H1 (cell line): ENCODE results near the gene MACROD1. TPM values are rescaled to one million over a fixed set of nuclear protein-coding genes. Genes with fewer than 3 reads are reported as not detected.

Source experiments
- CTCF ChIA-PET: fragments of 300-600 bp; sonication (Branson Sonifier 250); formaldehyde crosslinking; loops from one replicate; lab custom pipeline; 2021; ENCODE audit not compliant: partially characterized antibody; lab: Charles Lee
- POLR2A ChIA-PET: fragments of 300-600 bp; sonication (Branson Sonifier 250); formaldehyde crosslinking; loops from one replicate; lab custom pipeline; 2021; ENCODE audit warnings: inconsistent platforms; ENCODE audit not compliant: partially characterized antibody; lab: Charles Lee
- DNase-seq, 2 experiments: peaks; one replicate each; pipeline versions ENCODE4 v3.0.0 to v3.0.0-alpha.2; 2010 to 2022; ENCODE audit warnings: low spot score in 2 of 2, low read depth in 1 of 2, mixed read lengths in 1 of 2
- FAIRE-seq: peaks from 2 replicates; lab custom pipeline; 2011; peaks lifted over from hg19 to GRCh38; lab: Jason Lieb, UNC
- H2AFZ ChIP-seq: 2 replicates; pipeline ENCODE4 v1.8.1; 2012; ENCODE audit warnings: low read length, inconsistent platforms
- H2AK5ac ChIP-seq: 2 replicates; pipeline ENCODE4 v1.6.1; 2013; ENCODE audit warnings: low read depth, low read length
- H2BK120ac ChIP-seq: replicated peaks from 2 replicates; pipeline ENCODE3; 2013; ENCODE audit warnings: low read depth, low read length, inconsistent platforms
- H2BK12ac ChIP-seq: 2 replicates; pipeline ENCODE4 v1.6.1; 2013; ENCODE audit warnings: low read depth, low read length
- H2BK15ac ChIP-seq: 2 replicates; pipeline ENCODE4 v1.6.1; 2013; ENCODE audit warnings: low read length
- H2BK20ac ChIP-seq: 2 replicates; pipeline ENCODE4 v1.6.1; 2013; ENCODE audit warnings: low read length
- H2BK5ac ChIP-seq: 2 replicates; pipeline ENCODE4 v1.6.1; 2013; ENCODE audit warnings: low read depth, low read length
- H3K14ac ChIP-seq: 2 replicates; pipeline ENCODE4 v1.6.1; 2013; ENCODE audit warnings: inconsistent platforms; ENCODE audit not compliant: insufficient read length
- H3K18ac ChIP-seq: 2 replicates; pipeline ENCODE4 v1.6.1; 2013; ENCODE audit warnings: low read length; ENCODE audit errors: extremely low read depth
- H3K23ac ChIP-seq: 2 replicates; pipeline ENCODE4 v1.6.1; 2013; ENCODE audit warnings: inconsistent platforms; ENCODE audit not compliant: insufficient read length
- H3K23me2 ChIP-seq: 2 replicates; pipeline ENCODE4 v1.6.1; 2013; ENCODE audit warnings: low read depth, low read length
- H3K27ac ChIP-seq: 2 replicates; pipeline ENCODE4 v1.6.1; 2011; ENCODE audit warnings: low read depth, low read length, inconsistent platforms
- H3K27me3 ChIP-seq, 4 experiments: replicated peaks in 1 of 4; 1 replicate in 1 of 4; 2 replicates in 3 of 4; pipeline versions ENCODE4 v1.6.1 to v1.8.1; 2011 to 2013; ENCODE audit warnings: low read length in 3 of 4, mild to moderate bottlenecking in 3 of 4, inconsistent platforms in 2 of 4, mixed read lengths in 2 of 4, moderate library complexity in 1 of 4; ENCODE audit not compliant: control insufficient read depth in 3 of 4, insufficient read depth in 3 of 4; ENCODE audit errors: extremely low read depth in 1 of 4
- H3K36me3 ChIP-seq, 4 experiments: 2 replicates each; pipeline versions ENCODE4 v1.6.1 to v1.8.1; 2011 to 2013; ENCODE audit warnings: mild to moderate bottlenecking in 4 of 4, low read length in 3 of 4, moderate library complexity in 2 of 4, control low read depth in 1 of 4, inconsistent platforms in 1 of 4; ENCODE audit not compliant: insufficient read depth in 4 of 4, control insufficient read depth in 2 of 4
- H3K4ac ChIP-seq: replicated peaks from 2 replicates; pipeline ENCODE3; 2013; ENCODE audit warnings: low read length, low read depth, mixed read lengths, inconsistent platforms; ENCODE audit not compliant: insufficient read length
- H3K4me1 ChIP-seq, 4 experiments: replicated peaks in 1 of 4; 1 replicate in 1 of 4; 2 replicates in 3 of 4; pipeline versions ENCODE4 v1.6.1 to v1.8.1; 2011 to 2013; ENCODE audit warnings: low read length in 3 of 4, inconsistent platforms in 2 of 4, mixed read lengths in 1 of 4; ENCODE audit not compliant: insufficient read depth in 4 of 4, control insufficient read depth in 3 of 4
- H3K4me2 ChIP-seq, 2 experiments: 2 replicates each; pipeline versions ENCODE4 v1.6.1 to v1.8.1; 2011 to 2013; ENCODE audit warnings: low read depth in 2 of 2, low read length in 2 of 2, control low read depth in 1 of 2, inconsistent platforms in 1 of 2, mild to moderate bottlenecking in 1 of 2; ENCODE audit not compliant: insufficient read depth in 1 of 2
- H3K4me3 ChIP-seq, 4 experiments: fragments of 200-600, 300-600 bp in 1 of 4; sonication (generic), shearing (Covaris generic), sonication (Bioruptor Twin) in 1 of 4; 2 replicates each; pipeline versions ENCODE4 v1.5.1 to v1.8.1; 2011 to 2016; ENCODE audit warnings: low read length in 4 of 4, low read depth in 3 of 4, control low read depth in 2 of 4, inconsistent platforms in 2 of 4, mild to moderate bottlenecking in 2 of 4, mixed read lengths in 1 of 4, moderate library complexity in 1 of 4; ENCODE audit not compliant: insufficient read depth in 2 of 4; ENCODE audit errors: extremely low read depth in 1 of 4
- H3K56ac ChIP-seq: replicated peaks from 2 replicates; pipeline ENCODE3; 2013; ENCODE audit warnings: low read depth, mild to moderate bottlenecking, mixed read lengths, low read length, inconsistent platforms; ENCODE audit not compliant: insufficient read length
- H3K79me1 ChIP-seq: 2 replicates; pipeline ENCODE4 v1.6.1; 2013; ENCODE audit warnings: low read depth, low read length, control low read depth
- H3K79me2 ChIP-seq, 2 experiments: 2 replicates each; pipeline versions ENCODE4 v1.6.1 to v1.8.1; 2012 to 2013; ENCODE audit warnings: low read length in 2 of 2, mild to moderate bottlenecking in 2 of 2, inconsistent platforms in 1 of 2; ENCODE audit not compliant: insufficient read depth in 2 of 2, control insufficient read depth in 1 of 2
- H3K9ac ChIP-seq, 4 experiments: replicated peaks in 1 of 4; 1 replicate in 1 of 4; 2 replicates in 3 of 4; pipeline versions ENCODE4 v1.6.1 to v1.8.1; 2011 to 2013; ENCODE audit warnings: low read depth in 3 of 4, low read length in 3 of 4, control low read depth in 2 of 4, mild to moderate bottlenecking in 2 of 4, moderate library complexity in 2 of 4, inconsistent platforms in 1 of 4; ENCODE audit errors: extremely low read depth in 1 of 4
- H3K9me3 ChIP-seq, 2 experiments: 2 replicates each; pipeline versions ENCODE4 v1.6.1 to v1.8.1; 2012 to 2013; ENCODE audit warnings: mild to moderate bottlenecking in 2 of 2, moderate library complexity in 2 of 2, control low read depth in 1 of 2, inconsistent platforms in 1 of 2, low read depth in 1 of 2, low read length in 1 of 2, mixed read lengths in 1 of 2; ENCODE audit not compliant: insufficient read depth in 2 of 2
- H4K20me1 ChIP-seq, 2 experiments: replicated peaks in 1 of 2; 2 replicates each; pipeline versions ENCODE3 to v1.8.1; 2011 to 2013; ENCODE audit warnings: inconsistent platforms in 2 of 2, low read length in 2 of 2, mild to moderate bottlenecking in 1 of 2; ENCODE audit not compliant: insufficient read depth in 2 of 2, control insufficient read depth in 1 of 2
- H4K5ac ChIP-seq: 2 replicates; pipeline ENCODE4 v1.6.1; 2013; ENCODE audit warnings: low read length, low read depth, mixed read lengths, inconsistent platforms; ENCODE audit not compliant: insufficient read length
- H4K8ac ChIP-seq: 2 replicates; pipeline ENCODE4 v1.8.0; 2013; ENCODE audit warnings: mild to moderate bottlenecking, moderate library complexity, low read length, inconsistent platforms; ENCODE audit not compliant: insufficient read depth; ENCODE audit errors: extremely low read depth
- H4K91ac ChIP-seq: replicated peaks from 2 replicates; pipeline ENCODE3; 2013; ENCODE audit warnings: low read length, mixed read lengths, inconsistent platforms; ENCODE audit not compliant: insufficient read length
- KDM4A ChIP-seq: IDR thresholded peaks from one replicate; pipeline ENCODE4 v1.7.1; 2012; ENCODE audit warnings: low read depth, mild to moderate bottlenecking, moderate library complexity, low read length, inconsistent platforms; ENCODE audit not compliant: severe bottlenecking
- WGBS, 2 experiments: shearing (Covaris generic) in 1 of 2; methylation state at CpG; one replicate each; pipeline versions ENCODE4 v1.1.6 to v1.1.7; 2013 to 2015; ENCODE audit warnings: low lambda C conversion rate in 2 of 2, mixed read lengths in 2 of 2, inconsistent platforms in 1 of 2, low coverage in 1 of 2, missing lambda C conversion rate in 1 of 2; ENCODE audit not compliant: insufficient replicate concordance in 2 of 2, insufficient coverage in 1 of 2, insufficient read length in 1 of 2; ENCODE audit errors: extremely low coverage in 1 of 2, missing lambda C conversion rate in 1 of 2; 5-methylcytosine and 5-hydroxymethylcytosine counted together
- polyA plus RNA-seq, 7 experiments: library from polyadenylated mRNA; depleted of rRNA in 3 of 7; stranded (reverse) in 5 of 7; unstranded in 2 of 7; fragments of >200 nt in 5 of 7; fragments of 200-250 nt in 2 of 7; gene quantifications; 1 replicate in 5 of 7; 2 replicates in 1 of 7; 4 replicates in 1 of 7; pipeline versions ENCODE4 v1.2.1 to v1.2.3, GENCODE V29; 2011 to 2013; ENCODE audit warnings: missing spikeins in 2 of 7, mixed read lengths in 2 of 7
- total RNA-seq: library from RNA; stranded (reverse); fragmentation: NEBNext Ultra II Directional; extraction: Animal tissue kit (Norgen Biotek cat#: 25700); gene quantifications from 2 replicates; pipeline ENCODE4 v1.2.1, GENCODE V29; 2021

The MACROD1 gene
- total and polyA plus RNA-seq, 2 of the 8 experiments (the other 6 are each of a cell fraction or from before 2014, with no cell fraction given), result 19.5 to 34.1 TPM

DNA sequence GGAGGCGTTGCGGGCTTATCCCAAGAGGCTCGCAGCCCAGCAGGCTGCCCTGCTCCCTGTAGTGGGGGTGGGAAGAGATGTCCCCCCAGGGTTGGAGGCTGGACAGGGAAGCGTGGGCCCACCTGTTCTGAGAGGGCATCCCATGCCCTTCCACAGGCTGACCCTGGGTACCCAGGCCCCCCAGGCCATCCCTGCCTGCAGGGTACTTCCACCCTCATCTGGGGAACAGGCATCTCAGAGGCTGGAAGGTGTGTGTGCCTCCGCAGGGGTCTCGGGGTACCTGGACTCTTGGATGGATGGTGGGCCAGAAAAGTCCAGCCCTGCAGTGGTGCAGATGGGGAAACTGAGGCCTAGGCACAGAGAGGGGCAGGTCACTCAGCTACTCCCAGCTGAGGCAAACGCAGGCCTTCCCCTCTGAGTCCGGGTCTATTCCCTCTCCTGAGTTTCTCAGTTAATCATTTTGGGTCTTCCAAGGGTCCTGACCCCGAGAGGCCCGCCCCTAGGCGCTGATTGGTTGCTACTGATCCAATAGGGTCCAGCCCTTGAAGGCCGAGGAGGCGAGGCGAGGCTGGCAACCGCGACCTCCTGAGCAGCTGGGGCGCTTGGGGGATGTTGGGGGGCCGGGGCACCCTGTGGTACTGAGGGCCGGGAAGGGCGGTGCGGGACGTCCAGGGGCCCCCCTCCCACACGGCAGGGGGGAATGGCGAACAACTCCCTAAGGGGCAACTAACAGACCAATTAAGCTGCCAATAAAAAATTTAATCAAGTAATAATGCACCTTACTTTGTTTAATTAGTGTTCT lies 106.4 kb downstream of the MACROD1 start:
- H4K8ac ChIP-seq, result no peak overlapping the region
- FAIRE-seq (no peak), DNase-seq (peak in 1 of 2 experiments; percentile 69)
- peaks cover 5 to 24% of the 10 kb centered on the region in 2 experiments for H4K20me1 ChIP-seq
- 0 out of 2 replicates have a peak, but pooled peaks cover 2% of the 10 kb centered on the region for H3K79me1 ChIP-seq
- H4K91ac ChIP-seq, result no peak overlapping the region
- no peak overlapping the region for H3K14ac ChIP-seq
- no peak overlapping the region for H3K23ac ChIP-seq
- no peak overlapping the region for H3K27ac ChIP-seq
- H3K79me2 ChIP-seq, result no peaks in the 10 kb centered on the region
- H3K9me3 ChIP-seq, result no peaks in the 10 kb centered on the region
- peaks cover 16 to 91% (median 74%) of the 10 kb centered on the region in 4 experiments for H3K27me3 ChIP-seq
- H2BK20ac ChIP-seq, result 0 out of 2 replicates have a peak overlapping the region, but pooled peaks have one; percentile 21
- H2AK5ac ChIP-seq, result no peak overlapping the region
- no peak overlapping the region for H2BK12ac ChIP-seq
- H3K36me3 ChIP-seq, result no peaks in the 10 kb centered on the region
- no peak overlapping the region for H2BK5ac ChIP-seq
- no peak overlapping the region for H2BK15ac ChIP-seq
- ChIA-PET CTCF (interaction anchor here (1.2 to 5.7 kb wide), 4 partner anchors 11 to 90 kb away, joined by 4 to 22 read pairs (median 8); no protein-coding TSS in a partner anchor), POLR2A (interaction anchor here (0.7 to 1.2 kb wide), 2 partner anchors 75 to 112 kb away, joined by 3 read pairs; no protein-coding TSS in a partner anchor)
- H3K4me2 ChIP-seq, result peak overlapping the region in 1 of 2 experiments; percentile 87; a peak in 2 of 4 replicates
- peaks cover 0 to 15% (median 9%) of the 10 kb centered on the region in 4 experiments; a peak in 6 of 7 replicates for H3K4me1 ChIP-seq
- no peak overlapping the region for H3K18ac ChIP-seq
- peaks cover 4% of the 10 kb centered on the region for H3K23me2 ChIP-seq
- no peak overlapping the region for H4K5ac ChIP-seq
- no peak overlapping the region for H2AFZ ChIP-seq
- peak overlapping the region in 1 of 4 experiments; percentile 59; a peak in 1 of 8 replicates for H3K4me3 ChIP-seq
- no peak overlapping the region for H2BK120ac ChIP-seq
- H3K9ac ChIP-seq, result no peak overlapping the region
- no peak for TF ChIP-seq KDM4A
- WGBS, 2 experiments, result 51% methylated on average over 24 of the region's 24 CpGs; no CpG with 5 or more reads in 1 of the 2 experiments
- no peak overlapping the region for H3K56ac ChIP-seq
- H3K4ac ChIP-seq, result no peak overlapping the region
